GM23248 (cell line): ENCODE data around the gene OR1E2. TPM values are rescaled to one million over a fixed set of nuclear protein-coding genes. Genes with fewer than 3 reads are reported as not detected.
"Not testable (repeated sequence)": the region's sequence is repeated elsewhere in the genome, so short reads cannot be mapped to it uniquely, and the experiment has no call there.

ENCODE experiments used
- DNase-seq: peaks from one replicate; pipeline ENCODE4 v3.0.0-alpha.2; 2015
- H2AFZ ChIP-seq: fragments of 200-600 bp; sonication (generic); 2 replicates; pipeline ENCODE4 v1.6.1; 2016; ENCODE audit warnings: antibody characterized with exemption
- H3F3A ChIP-seq: fragments of 200-600 bp; sonication (generic); 2 replicates; pipeline ENCODE4 v1.6.1; 2016; ENCODE audit warnings: mild to moderate bottlenecking, antibody characterized with exemption, mixed run types; ENCODE audit not compliant: insufficient read depth
- H3K27ac ChIP-seq: fragments of 200-600 bp; sonication (generic); 2 replicates; pipeline ENCODE4 v1.5.1; 2016; ENCODE audit warnings: mild to moderate bottlenecking
- H3K27me3 ChIP-seq: fragments of 200-600 bp; sonication (generic); replicated peaks from 2 replicates; pipeline ENCODE4 v1.6.1; 2016; ENCODE audit warnings: mild to moderate bottlenecking; ENCODE audit not compliant: insufficient read depth
- H3K36me3 ChIP-seq: fragments of 200-600 bp; sonication (generic); 2 replicates; pipeline ENCODE4 v1.6.1; 2016; ENCODE audit warnings: low read depth, mild to moderate bottlenecking
- H3K4me1 ChIP-seq: fragments of 200-600 bp; sonication (generic); 2 replicates; pipeline ENCODE4 v1.6.1; 2016; ENCODE audit warnings: mild to moderate bottlenecking; ENCODE audit not compliant: insufficient read depth
- H3K4me2 ChIP-seq: fragments of 200-600 bp; sonication (generic); one replicate; pipeline ENCODE4 v1.6.1; 2016; ENCODE audit warnings: mild to moderate bottlenecking; ENCODE audit not compliant: unreplicated experiment
- H3K4me3 ChIP-seq: fragments of 200-600 bp; sonication (generic); 2 replicates; pipeline ENCODE4 v1.5.1; 2016; ENCODE audit warnings: mild to moderate bottlenecking
- H3K79me2 ChIP-seq: fragments of 200-600 bp; sonication (generic); 2 replicates; pipeline ENCODE4 v1.6.1; 2016; ENCODE audit warnings: mild to moderate bottlenecking; ENCODE audit not compliant: insufficient read depth
- H3K9ac ChIP-seq: fragments of 200-600 bp; sonication (generic); 2 replicates; pipeline ENCODE4 v1.6.1; 2016; ENCODE audit warnings: mild to moderate bottlenecking
- H3K9me2 ChIP-seq: fragments of 200-600 bp; sonication (generic); 2 replicates; pipeline ENCODE4 v1.6.1; 2016; ENCODE audit warnings: mixed run types, mild to moderate bottlenecking, moderate library complexity; ENCODE audit not compliant: insufficient read depth
- H3K9me3 ChIP-seq: fragments of 200-600 bp; sonication (generic); one replicate; pipeline ENCODE4 v1.6.1; 2017; ENCODE audit warnings: low read depth
- H4K20me1 ChIP-seq: fragments of 200-600 bp; sonication (generic); 2 replicates; pipeline ENCODE4 v1.6.0; 2016; ENCODE audit not compliant: insufficient read depth
- EZH2 ChIP-seq: fragments of 200-600 bp; sonication (generic); IDR thresholded peaks from 2 replicates; pipeline ENCODE4 v1.6.1; 2018; ENCODE audit warnings: antibody characterized with exemption, mild to moderate bottlenecking; ENCODE audit not compliant: insufficient read depth, poor library complexity, severe bottlenecking
- EZH2phosphoT487 ChIP-seq: fragments of 200-600 bp; sonication (generic); IDR thresholded peaks from 2 replicates; pipeline ENCODE4 v1.6.1; 2018; ENCODE audit warnings: antibody characterized with exemption, moderate library complexity, mild to moderate bottlenecking, low read depth; ENCODE audit not compliant: insufficient read depth
- WGBS, 2 experiments: methylation state at CpG; one replicate each; pipeline ENCODE4 v1.1.6; 2015 to 2017; ENCODE audit warnings: low lambda C conversion rate in 2 of 2, low coverage in 1 of 2; ENCODE audit errors: missing lambda C conversion rate in 2 of 2; 5-methylcytosine and 5-hydroxymethylcytosine counted together
- in situ Hi-C: fragments of 300-500 bp; cut with MboI; formaldehyde crosslinking; loops from 2 replicates; pipeline ENCODE4 v1.15.0; 2020
- polyA plus RNA-seq: library from polyadenylated mRNA; unstranded; fragments of >200 nt; fragmentation: Nextera tagmentation; extraction: Ambion mirVana; gene quantifications from 2 replicates; pipeline ENCODE4 v1.2.1, GENCODE V29; 2016
- total RNA-seq: library from RNA; depleted of rRNA; stranded (reverse); fragments of >200 nt; shearing (Covaris generic); gene quantifications from 2 replicates; pipeline ENCODE4 v1.2.3, GENCODE V29; 2014

Gene OR1E2
- total and polyA plus RNA-seq, 2 experiments from 2014 or later: not detected

DNA sequence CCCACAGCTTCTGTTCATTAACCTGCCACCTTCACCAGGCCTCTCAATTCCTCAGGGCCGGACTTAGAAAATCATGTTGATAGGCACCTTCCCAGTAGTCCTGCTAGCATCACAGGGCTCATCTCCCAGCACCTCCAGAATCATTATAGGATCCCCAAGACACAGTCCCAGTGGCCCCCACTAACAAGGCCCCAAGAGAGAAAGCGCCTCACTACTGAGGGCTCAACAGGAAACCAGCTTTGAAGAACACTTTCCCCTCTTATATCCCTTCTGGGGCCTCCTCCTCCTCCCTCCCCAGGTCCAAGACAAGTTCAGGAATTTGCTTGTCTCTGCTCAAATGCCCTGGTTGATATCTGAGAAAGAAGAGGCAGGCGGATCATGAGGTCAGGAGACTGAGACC, 22.6 kb downstream of the OR1E2 start, which contains the start of gene OR3A3:
Gene OR3A3 (plus strand): TSS at position 301 of the 400 bp plus-strand sequence.
- in situ Hi-C loops: no loop called here
- 26 to 29% methylated on average over 3 of the region's 3 CpGs for WGBS, 2 experiments
- no peak for DNase-seq

DNA sequence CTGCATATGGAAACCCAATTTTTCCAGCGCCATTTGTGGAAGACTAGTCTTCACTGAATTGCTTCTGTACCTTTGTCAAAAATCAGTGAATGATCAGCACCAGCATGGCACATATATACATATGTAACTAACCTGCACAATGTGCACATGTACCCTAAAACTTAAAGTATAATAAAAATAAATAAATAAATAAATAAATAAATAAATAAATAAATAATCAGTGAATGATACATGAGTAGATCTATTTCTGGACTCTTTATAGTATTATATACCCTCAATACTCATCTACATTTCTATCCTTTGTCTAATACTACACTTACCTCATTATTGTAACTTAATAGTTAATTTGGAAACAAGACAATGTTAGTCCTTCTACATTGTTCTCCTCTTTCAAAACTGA, 29.8 kb downstream of the OR1E2 start:
- WGBS, 2 experiments: 48 to 50% methylated on average over 1 of the region's 1 CpG
- H3K9me2 ChIP-seq, H3K79me2 ChIP-seq, DNase-seq, H3K9me3 ChIP-seq, in situ Hi-C loops, H3K27me3 ChIP-seq, H3K36me3 ChIP-seq, H3K4me3 ChIP-seq, H4K20me1 ChIP-seq, H3F3A ChIP-seq, H3K27ac ChIP-seq, H3K9ac ChIP-seq, H2AFZ ChIP-seq, H3K4me2 ChIP-seq, H3K4me1 ChIP-seq: not testable (repeated sequence)

More for the DNA sequence above, 22.6 kb downstream of the OR1E2 start, which contains the start of gene OR3A3:
- H3K79me2 ChIP-seq: no peaks in the 10 kb centered on the region
- H3K9me3 ChIP-seq: no peaks in the 10 kb centered on the region
- no peaks in the 10 kb centered on the region for H4K20me1 ChIP-seq
- no peak within 1 kb of the TSS for H2AFZ ChIP-seq
- H3K9me2 ChIP-seq: no peaks in the 10 kb centered on the region
- H3K27me3 ChIP-seq: no peaks in the 10 kb centered on the region
- no peaks in the 10 kb centered on the region for H3K4me1 ChIP-seq
- H3K4me2 ChIP-seq: no peak within 1 kb of the TSS
- TF ChIP-seq EZH2phosphoT487: no peak
- no peak for TF ChIP-seq EZH2
- no peaks in the 10 kb centered on the region for H3K36me3 ChIP-seq
- H3K9ac ChIP-seq: no peak within 1 kb of the TSS
- H3K4me3 ChIP-seq: no peak within 1 kb of the TSS
- no peaks in the 10 kb centered on the region for H3F3A ChIP-seq
- H3K27ac ChIP-seq: no peak within 1 kb of the TSS

DNA sequence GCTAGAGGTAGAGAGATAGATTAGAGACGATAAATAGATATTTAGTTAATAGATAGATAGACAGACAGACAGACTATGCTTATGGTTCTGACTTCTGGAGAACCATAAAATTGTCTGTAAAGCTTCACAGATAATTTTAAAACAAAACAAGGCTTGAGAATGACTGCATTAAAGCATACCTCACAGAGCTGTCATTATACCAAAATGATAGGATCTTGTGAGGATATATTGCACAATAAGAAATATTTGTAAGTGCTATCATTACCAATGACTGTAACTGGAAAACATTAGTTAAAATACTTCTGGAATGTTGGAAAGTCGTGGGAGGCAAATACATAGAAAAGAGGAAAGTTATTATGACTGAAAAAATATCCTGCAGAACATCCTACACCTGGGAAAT, 31.9 kb downstream of the OR1E2 start:
- Histone ChIP-seq H3K9me3 (no peaks in the 10 kb centered on the region), H3F3A (no peaks in the 10 kb centered on the region), H3K27ac (no peak overlapping the region), H3K4me2 (no peak overlapping the region), H3K4me3 (no peak overlapping the region), H3K4me1 (no peaks in the 10 kb centered on the region), H3K79me2 (no peaks in the 10 kb centered on the region), H3K9ac (no peak overlapping the region), H3K27me3 (no peaks in the 10 kb centered on the region), H2AFZ (no peak overlapping the region), H3K36me3 (no peaks in the 10 kb centered on the region), H4K20me1 (no peaks in the 10 kb centered on the region), H3K9me2 (no peaks in the 10 kb centered on the region)
- no peak for TF ChIP-seq EZH2phosphoT487
- TF ChIP-seq EZH2: no peak
- in situ Hi-C loops: no loop called here
- DNase-seq: peak; percentile 10
- WGBS, 2 experiments: 8 to 17% methylated on average over 2 of the region's 2 CpGs

DNA sequence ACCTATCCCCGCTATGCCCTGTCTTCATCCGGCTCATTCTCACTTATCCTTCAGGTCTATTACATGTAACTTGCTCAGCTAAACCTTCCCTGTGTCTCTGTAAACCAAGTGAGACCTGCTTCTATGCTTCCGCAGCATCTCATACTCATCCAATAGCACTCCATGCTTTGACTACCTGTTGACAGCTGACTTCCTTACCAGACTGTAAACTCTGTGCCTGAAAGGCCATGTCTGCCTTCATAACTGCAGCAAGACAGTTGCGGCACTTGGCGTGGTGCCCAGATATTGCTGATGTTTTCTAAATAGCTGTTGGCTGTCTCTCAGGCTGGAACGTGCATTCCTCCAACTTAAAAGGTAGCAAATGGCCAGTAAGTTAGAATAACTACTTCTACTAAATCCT, 33.6 kb downstream of the OR1E2 start:
- no peak overlapping the region for H3K4me3 ChIP-seq
- no peaks in the 10 kb centered on the region for H3K9me3 ChIP-seq
- H3K79me2 ChIP-seq: no peaks in the 10 kb centered on the region
- WGBS, 2 experiments: 8 to 16% methylated on average over 6 of the region's 6 CpGs
- H3F3A ChIP-seq: no peaks in the 10 kb centered on the region
- no peaks in the 10 kb centered on the region for H3K36me3 ChIP-seq
- DNase-seq: no peak
- H3K4me1 ChIP-seq: no peaks in the 10 kb centered on the region
- TF ChIP-seq EZH2phosphoT487 (no peak), EZH2 (no peak)
- no peaks in the 10 kb centered on the region for H4K20me1 ChIP-seq
- in situ Hi-C loops: no loop called here
- H2AFZ ChIP-seq: no peak overlapping the region
- H3K9ac ChIP-seq: no peak overlapping the region
- no peaks in the 10 kb centered on the region for H3K27me3 ChIP-seq
- no peak overlapping the region for H3K4me2 ChIP-seq
- H3K27ac ChIP-seq: no peak overlapping the region
- no peaks in the 10 kb centered on the region for H3K9me2 ChIP-seq

- Histone ChIP-seq H3K4me3 (no peak within 1 kb of the TSS), H3K9ac (no peak within 1 kb of the TSS), H2AFZ (no peak within 1 kb of the TSS), H3K4me2 (no peak within 1 kb of the TSS), H3F3A (no peaks in the 10 kb centered on the region), H3K9me3 (no peaks in the 10 kb centered on the region), H4K20me1 (no peaks in the 10 kb centered on the region), H3K9me2 (no peaks in the 10 kb centered on the region), H3K36me3 (no peaks in the 10 kb centered on the region), H3K27me3 (no peaks in the 10 kb centered on the region), H3K27ac (no peak within 1 kb of the TSS), H3K79me2 (no peaks in the 10 kb centered on the region), H3K4me1 (no peaks in the 10 kb centered on the region)
- no peak for DNase-seq
- WGBS, 2 experiments: 7 to 22% methylated on average over 1 of the region's 1 CpG
- no peak for TF ChIP-seq EZH2phosphoT487
- TF ChIP-seq EZH2: no peak
- in situ Hi-C loops: no loop called here
Observed at GRCh38 chr17:3398310-3398709, 35.3 kb downstream of the OR1E2 start, which contains the start of gene OR1E1. Gene OR1E1 (minus strand): TSS chr17:3398410. CDS start chr17:3398410, 0 bp downstream.

- H3K9ac ChIP-seq, H3K27me3 ChIP-seq, H3K9me3 ChIP-seq, H3F3A ChIP-seq, H3K27ac ChIP-seq, in situ Hi-C loops, H2AFZ ChIP-seq, H3K9me2 ChIP-seq, H3K4me2 ChIP-seq, H4K20me1 ChIP-seq, H3K4me1 ChIP-seq, H3K4me3 ChIP-seq, H3K36me3 ChIP-seq, H3K79me2 ChIP-seq: not testable (repeated sequence)
- peak; percentile 1 for DNase-seq
- WGBS, 2 experiments: 13 to 15% methylated on average over 7 of the region's 7 CpGs
Observed at GRCh38 chr17:3397801-3398200, 35.8 kb downstream of the OR1E2 start.
